GM23248 (cell line): ENCODE measurements around the gene ZIC5.

Experiments used
- EZH2 ChIP-seq: fragments of 200-600 bp; sonication (generic); IDR thresholded peaks from 2 replicates; pipeline ENCODE4 v1.6.1; 2018; ENCODE audit warnings: antibody characterized with exemption, mild to moderate bottlenecking; ENCODE audit not compliant: insufficient read depth, poor library complexity, severe bottlenecking
- EZH2phosphoT487 ChIP-seq: fragments of 200-600 bp; sonication (generic); IDR thresholded peaks from 2 replicates; pipeline ENCODE4 v1.6.1; 2018; ENCODE audit warnings: antibody characterized with exemption, moderate library complexity, mild to moderate bottlenecking, low read depth; ENCODE audit not compliant: insufficient read depth

- TF ChIP-seq EZH2, result peak; percentile 41
- TF ChIP-seq EZH2phosphoT487, result 0 out of 2 replicates have a peak, but pooled peaks have one; percentile 64
These were observed 10.6 kb upstream of the ZIC5 start for GRCh38 chr13:99982036-99982730.
